Measurements from ENCODE around the gene IRF2BP2. TPM values are rescaled to one million over a fixed set of nuclear protein-coding genes. Genes with fewer than 3 reads are reported as not detected.

IRF2BP2 gene
- total RNA-seq, 2 donors from 2014 or later, result 82.7 to 83.3 TPM

DNA sequence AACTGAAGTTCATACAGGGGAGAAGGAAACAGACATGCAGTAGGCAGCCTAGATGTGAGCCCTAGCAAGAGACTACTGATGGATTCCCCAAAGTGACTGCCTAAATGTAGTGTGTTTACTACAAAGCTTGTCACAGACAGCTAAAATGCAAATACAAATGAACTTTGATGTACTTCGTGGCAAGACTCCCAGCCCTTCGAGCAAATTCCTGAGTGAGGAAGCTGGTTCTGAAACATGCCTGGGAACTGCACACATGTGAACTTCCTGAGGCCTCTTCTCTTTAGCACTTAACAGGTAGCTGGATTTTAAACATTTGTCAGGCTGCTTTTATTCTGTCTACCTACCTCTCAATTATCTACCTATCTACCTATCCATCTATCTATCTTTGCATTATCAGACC is 6.7 kb upstream of the IRF2BP2 start:
- no peaks in the 10 kb centered on the region for H3K27me3 ChIP-seq
- 0 to 4% methylated on average over 2 of the region's 2 CpGs for WGBS, 2 donors
- no peaks in the 10 kb centered on the region for H3K9me3 ChIP-seq
- no peak for TF ChIP-seq POLR2A (IDR thresholded peaks at IDR 0.05)
- TF ChIP-seq, protein P1, sequence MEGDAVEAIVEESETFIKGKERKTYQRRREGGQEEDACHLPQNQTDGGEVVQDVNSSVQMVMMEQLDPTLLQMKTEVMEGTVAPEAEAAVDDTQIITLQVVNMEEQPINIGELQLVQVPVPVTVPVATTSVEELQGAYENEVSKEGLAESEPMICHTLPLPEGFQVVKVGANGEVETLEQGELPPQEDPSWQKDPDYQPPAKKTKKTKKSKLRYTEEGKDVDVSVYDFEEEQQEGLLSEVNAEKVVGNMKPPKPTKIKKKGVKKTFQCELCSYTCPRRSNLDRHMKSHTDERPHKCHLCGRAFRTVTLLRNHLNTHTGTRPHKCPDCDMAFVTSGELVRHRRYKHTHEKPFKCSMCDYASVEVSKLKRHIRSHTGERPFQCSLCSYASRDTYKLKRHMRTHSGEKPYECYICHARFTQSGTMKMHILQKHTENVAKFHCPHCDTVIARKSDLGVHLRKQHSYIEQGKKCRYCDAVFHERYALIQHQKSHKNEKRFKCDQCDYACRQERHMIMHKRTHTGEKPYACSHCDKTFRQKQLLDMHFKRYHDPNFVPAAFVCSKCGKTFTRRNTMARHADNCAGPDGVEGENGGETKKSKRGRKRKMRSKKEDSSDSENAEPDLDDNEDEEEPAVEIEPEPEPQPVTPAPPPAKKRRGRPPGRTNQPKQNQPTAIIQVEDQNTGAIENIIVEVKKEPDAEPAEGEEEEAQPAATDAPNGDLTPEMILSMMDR (IDR thresholded peaks at IDR 0.05), result no peak
- no peak for ATAC-seq
- H3K4me3 ChIP-seq, result no peak overlapping the region
- intact Hi-C loops (cut with DNase I), result no loop called here
- H3K36me3 ChIP-seq (replicated peaks in 1 of 2; ENCODE audit: insufficient read depth in 1 of 2, low read depth in 2 of 2), result no peaks in the 10 kb centered on the region
- peak in 3 of 4 donors; percentile 41 to 74 (median 65) for DNase-seq
- peaks cover 94% of the 10 kb centered on the region for H3K4me1 ChIP-seq
- peak overlapping the region; percentile 80 to 97 (median 88) for H3K27ac ChIP-seq

DNA sequence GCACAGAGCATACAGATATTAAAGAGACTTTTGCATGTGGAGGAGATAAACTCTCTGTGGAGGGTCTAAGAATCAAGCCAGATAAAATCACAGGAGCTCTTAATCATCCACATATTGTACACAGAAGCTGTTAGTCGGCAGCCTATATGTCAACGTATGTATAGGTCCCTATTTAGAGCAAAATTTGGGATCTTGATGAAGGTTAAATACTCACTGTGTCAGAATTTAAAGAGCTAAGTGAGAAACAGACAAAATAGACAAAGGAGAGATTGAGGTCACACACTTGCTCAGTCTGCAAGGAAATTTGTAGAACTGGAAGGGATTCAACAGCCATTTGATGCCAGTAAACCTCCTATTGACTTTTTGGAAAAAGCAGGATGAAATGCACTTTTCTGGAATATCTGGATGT is 4.1 kb upstream of the IRF2BP2 start:
- intact Hi-C loops (cut with DNase I), result no loop called here
- Histone ChIP-seq H3K36me3 (replicated peaks in 1 of 2; ENCODE audit: insufficient read depth in 1 of 2, low read depth in 2 of 2) (no peaks in the 10 kb centered on the region), H3K27ac (peak overlapping the region; percentile 97 to 100 (median 100)), H3K4me1 (peaks cover 76% of the 10 kb centered on the region), H3K9me3 (no peaks in the 10 kb centered on the region), H3K27me3 (no peaks in the 10 kb centered on the region), H3K4me3 (no peak overlapping the region)
- DNase-seq (no peak), ATAC-seq (no peak)
- TF ChIP-seq, protein P1 (IDR thresholded peaks at IDR 0.05), result no peak
- no peak for TF ChIP-seq POLR2A (IDR thresholded peaks at IDR 0.05)
- 23 to 27% methylated on average over 2 of the region's 2 CpGs for WGBS, 2 donors

DNA sequence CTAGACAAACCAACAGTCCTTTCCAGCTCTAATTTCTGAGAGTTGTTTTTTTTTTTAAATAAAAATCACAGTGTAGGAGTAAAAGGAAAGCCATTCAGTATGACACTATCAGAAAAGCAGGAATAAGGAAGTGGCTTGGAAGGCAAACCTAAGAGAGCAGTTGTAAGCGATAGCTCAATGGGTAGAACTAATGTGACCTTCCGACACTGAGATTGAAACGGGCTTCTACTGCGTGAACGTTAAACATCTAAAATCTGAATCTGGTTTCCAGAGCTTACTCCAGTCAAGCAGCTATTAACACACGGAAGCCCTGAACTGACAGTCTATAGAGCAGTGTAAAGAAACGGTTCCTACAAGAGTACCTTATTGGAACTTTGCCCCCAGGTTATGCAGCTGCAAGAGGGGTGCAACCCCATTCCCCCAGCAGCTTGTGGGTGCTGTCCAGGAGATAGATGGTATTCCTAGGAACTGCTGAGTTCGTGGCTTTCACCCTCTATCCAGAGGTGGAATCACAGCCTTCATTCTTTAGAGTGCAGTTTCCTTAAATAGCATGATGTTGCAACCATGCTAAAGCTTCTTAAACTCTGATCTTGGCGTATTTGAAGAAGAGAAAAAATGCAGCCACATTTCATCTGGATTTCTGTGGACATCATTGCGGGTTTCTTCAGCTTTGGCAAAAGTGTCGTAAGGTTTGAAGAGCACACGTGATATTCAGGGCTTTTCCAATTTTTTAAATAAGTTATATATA is 3.3 kb upstream of the IRF2BP2 start:
- TF ChIP-seq, protein P1 (IDR thresholded peaks at IDR 0.05), result no peak
- no peak for TF ChIP-seq POLR2A (IDR thresholded peaks at IDR 0.05)

DNA sequence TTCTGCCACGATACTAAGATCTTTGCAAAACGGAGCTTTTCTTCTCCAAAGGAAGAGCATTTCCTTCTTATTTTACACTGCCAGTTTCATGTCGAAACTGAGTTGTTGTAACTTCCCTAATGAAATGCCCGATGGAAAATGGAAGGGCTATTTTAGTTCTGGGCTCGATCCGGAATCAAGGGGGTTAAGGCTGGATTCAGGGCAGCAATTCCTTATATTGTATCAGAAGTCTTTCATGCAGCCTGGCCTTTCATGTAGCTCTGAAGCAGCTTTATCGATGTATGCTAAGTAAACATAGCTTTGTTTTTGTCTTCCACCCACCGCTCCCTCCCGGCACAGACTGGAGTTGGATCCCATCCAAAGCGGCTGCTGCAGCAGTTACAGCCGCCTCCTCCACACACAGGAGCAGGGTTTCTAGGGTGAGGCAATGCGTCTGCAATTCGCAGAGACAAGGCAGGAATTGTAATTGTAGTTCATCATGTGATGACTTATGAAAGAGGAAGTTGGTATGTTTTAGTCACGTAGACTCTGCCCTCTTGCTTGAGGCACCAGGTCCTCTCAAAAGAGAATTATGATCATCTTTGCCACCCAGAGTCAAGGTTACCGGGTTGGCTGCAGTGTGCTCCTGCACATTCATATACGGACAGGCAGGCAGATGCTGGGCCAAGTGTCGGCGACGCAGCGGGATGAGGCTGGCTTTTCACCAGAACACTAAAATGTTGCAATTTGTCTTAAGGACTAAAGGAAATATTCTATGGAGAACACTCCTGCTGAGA is 2.6 kb upstream of the IRF2BP2 start:
- Histone ChIP-seq H3K36me3 (replicated peaks in 1 of 2; ENCODE audit: insufficient read depth in 1 of 2, low read depth in 2 of 2) (no peaks in the 10 kb centered on the region), H3K27me3 (no peaks in the 10 kb centered on the region), H3K9me3 (no peaks in the 10 kb centered on the region), H3K27ac (peak overlapping the region; percentile 97 to 100 (median 100)), H3K4me1 (peaks cover 63% of the 10 kb centered on the region), H3K4me3 (no peak overlapping the region)
- peak; percentile 54 for ATAC-seq
- DNase-seq, result peak; percentile 92 to 96 (median 94)
- TF ChIP-seq, protein P1 (IDR thresholded peaks at IDR 0.05), result peak in 1 of 7 experiments; percentile 1
- peak in 2 of 3 donors; percentile 86 for TF ChIP-seq POLR2A (IDR thresholded peaks at IDR 0.05)
- WGBS, 2 donors, result 1 to 3% methylated on average over 20 of the region's 20 CpGs
- intact Hi-C loops (cut with DNase I), result no loop called here

More for the DNA sequence above, 3.3 kb upstream of the IRF2BP2 start:
- WGBS, 2 donors, result 10 to 15% methylated on average over 12 of the region's 12 CpGs
- H3K27me3 ChIP-seq, result no peaks in the 10 kb centered on the region
- H3K9me3 ChIP-seq, result no peaks in the 10 kb centered on the region
- peak overlapping the region; percentile 97 to 100 (median 100) for H3K27ac ChIP-seq
- H3K4me1 ChIP-seq, result peaks cover 68% of the 10 kb centered on the region
- ATAC-seq, result no peak
- H3K36me3 ChIP-seq (replicated peaks in 1 of 2; ENCODE audit: insufficient read depth in 1 of 2, low read depth in 2 of 2), result no peaks in the 10 kb centered on the region
- no peak overlapping the region for H3K4me3 ChIP-seq
- peak in 1 of 4 donors; percentile 51 for DNase-seq
- intact Hi-C loops (cut with DNase I), result no loop called here
